OCI-LY1 (cell line): Measurements from ENCODE around the gene CUX1.
"Not testable (repeated sequence)": the region's sequence is repeated elsewhere in the genome, so short reads cannot be mapped to it uniquely, and the experiment has no call there.

Experiments
- H2AFZ ChIP-seq: fragments of 200-600 bp; sonication (generic), shearing (Covaris generic); 2 replicates; pipeline ENCODE4 v1.6.0; 2014; ENCODE audit warnings: antibody characterized with exemption, mild to moderate bottlenecking, low read length
- H3F3A ChIP-seq: fragments of 200-600 bp; sonication (generic), shearing (Covaris generic); 2 replicates; pipeline ENCODE4 v1.6.0; 2014; ENCODE audit warnings: mild to moderate bottlenecking, antibody characterized with exemption, low read length, moderate library complexity; ENCODE audit not compliant: insufficient read depth
- H3K27ac ChIP-seq: fragments of 200-600 bp; sonication (generic); 2 replicates; pipeline ENCODE4 v1.5.1; 2014; ENCODE audit warnings: low read length, mixed run types, mild to moderate bottlenecking, low read depth; ENCODE audit not compliant: poor library complexity, severe bottlenecking
- H3K27me3 ChIP-seq: fragments of 200-600 bp; sonication (generic); 2 replicates; pipeline ENCODE4 v1.6.0; 2014; ENCODE audit warnings: antibody characterized with exemption, mild to moderate bottlenecking, low read length, moderate library complexity; ENCODE audit not compliant: insufficient read depth
- H3K36me3 ChIP-seq: fragments of 200-600 bp; sonication (generic); 2 replicates; pipeline ENCODE4 v1.6.1; 2014; ENCODE audit warnings: mild to moderate bottlenecking, antibody characterized with exemption, low read length, moderate library complexity, mixed read lengths; ENCODE audit not compliant: insufficient read depth
- H3K4me1 ChIP-seq: fragments of 200-600 bp; sonication (generic); 2 replicates; pipeline ENCODE4 v1.5.1; 2014; ENCODE audit warnings: mild to moderate bottlenecking, low read length, moderate library complexity; ENCODE audit not compliant: insufficient read depth, severe bottlenecking
- H3K4me2 ChIP-seq: fragments of 200-600 bp; sonication (generic), shearing (Covaris generic); 2 replicates; pipeline ENCODE4 v1.6.1; 2014; ENCODE audit warnings: low read length
- H3K4me3 ChIP-seq: fragments of 200-600 bp; sonication (generic); 2 replicates; pipeline ENCODE4 v1.5.1; 2014; ENCODE audit warnings: low read length, low read depth, mild to moderate bottlenecking, mixed read lengths; ENCODE audit not compliant: poor library complexity, severe bottlenecking
- H3K79me2 ChIP-seq: fragments of 200-600 bp; shearing (Covaris generic); 2 replicates; pipeline ENCODE4 v1.6.1; 2016; ENCODE audit warnings: mixed run types, low read length, mixed read lengths; ENCODE audit not compliant: insufficient read depth
- H3K9ac ChIP-seq: fragments of 200-600 bp; sonication (generic), shearing (Covaris generic); 2 replicates; pipeline ENCODE4 v1.6.1; 2014; ENCODE audit warnings: mild to moderate bottlenecking, low read length, mixed read lengths
- H3K9me2 ChIP-seq: fragments of 200-600 bp; sonication (generic), shearing (Covaris generic); 2 replicates; pipeline ENCODE4 v1.6.1; 2014; ENCODE audit warnings: low read depth, mild to moderate bottlenecking, low read length, mixed read lengths
- H3K9me3 ChIP-seq: fragments of 200-600 bp; shearing (Covaris generic); 2 replicates; pipeline ENCODE4 v1.6.1; 2014; ENCODE audit warnings: low read length, mixed read lengths
- H4K20me1 ChIP-seq: fragments of 200-600 bp; sonication (generic), shearing (Covaris generic); 2 replicates; pipeline ENCODE4 v1.6.0; 2016; ENCODE audit warnings: mild to moderate bottlenecking, low read length; ENCODE audit not compliant: insufficient read depth
- CTCF ChIP-seq: fragments of 200-600 bp; sonication (generic), shearing (Covaris generic); IDR thresholded peaks from 2 replicates; pipeline ENCODE4 v1.5.1; 2017; ENCODE audit warnings: mild to moderate bottlenecking, antibody characterized with exemption, low read length, moderate library complexity, mixed read lengths
- EZH2 ChIP-seq: fragments of 200-600 bp; sonication (generic), shearing (Covaris generic); IDR thresholded peaks from 2 replicates; pipeline ENCODE4 v1.8.0; 2017; ENCODE audit warnings: borderline replicate concordance, mixed run types, mild to moderate bottlenecking, antibody characterized with exemption, low read length, moderate library complexity, mixed read lengths

The CUX1 gene

GRCh38 chr7:102140952-102141370 is 323.5 kb downstream of the CUX1 start:
- H3F3A ChIP-seq: no peaks in the 10 kb centered on the region
- H2AFZ ChIP-seq: no peak overlapping the region
- no peak overlapping the region for H3K4me3 ChIP-seq
- H3K4me1 ChIP-seq: peaks cover 16% of the 10 kb centered on the region
- no peaks in the 10 kb centered on the region for H3K79me2 ChIP-seq
- TF ChIP-seq CTCF: no peak
- no peak for TF ChIP-seq EZH2
- H3K36me3 ChIP-seq: peaks cover 73% of the 10 kb centered on the region
- H3K4me2 ChIP-seq: peak overlapping the region; percentile 2; the same call in 1 of the 2 replicates
- no peaks in the 10 kb centered on the region for H3K9me3 ChIP-seq
- H3K9ac ChIP-seq: no peak overlapping the region
- no peaks in the 10 kb centered on the region for H3K27me3 ChIP-seq
- H3K27ac ChIP-seq: peak overlapping the region; percentile 33
- H4K20me1 ChIP-seq: no peaks in the 10 kb centered on the region
- H3K9me2 ChIP-seq: no peaks in the 10 kb centered on the region

GRCh38 chr7:102142433-102142832 is 325.0 kb downstream of the CUX1 start:
- H2AFZ ChIP-seq, H4K20me1 ChIP-seq, H3K9me2 ChIP-seq, H3K27ac ChIP-seq, H3K9ac ChIP-seq, H3K4me3 ChIP-seq, H3K27me3 ChIP-seq, H3K79me2 ChIP-seq, H3K4me2 ChIP-seq, H3F3A ChIP-seq, H3K9me3 ChIP-seq: not testable (repeated sequence)
- H3K4me1 ChIP-seq: peaks cover 25% of the 10 kb centered on the region
- H3K36me3 ChIP-seq: peaks cover 76% of the 10 kb centered on the region

DNA sequence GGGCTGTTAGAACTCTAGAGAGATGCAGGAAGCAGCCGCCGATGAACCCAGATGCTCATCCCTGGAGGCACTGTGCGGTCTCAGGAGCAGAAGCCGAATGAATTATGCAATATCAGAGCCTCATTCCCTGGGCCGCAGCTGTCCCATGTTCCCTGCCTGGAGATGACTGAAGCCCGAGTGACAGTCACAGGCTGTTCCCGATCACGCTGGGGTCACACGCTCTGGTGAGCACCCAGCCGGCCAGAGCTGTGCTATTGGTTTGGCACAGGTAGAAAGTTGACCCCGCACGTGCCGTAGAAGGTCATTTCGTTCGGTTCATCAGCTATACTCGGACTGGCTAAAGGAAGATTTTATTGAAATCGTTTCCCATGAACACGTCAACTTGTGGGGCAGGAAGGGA is 328.7 kb downstream of the CUX1 start:
- no peak overlapping the region for H3K9ac ChIP-seq
- H3K27me3 ChIP-seq: no peaks in the 10 kb centered on the region
- H4K20me1 ChIP-seq: no peaks in the 10 kb centered on the region
- peaks cover 11% of the 10 kb centered on the region for H3K4me1 ChIP-seq
- H3F3A ChIP-seq: no peaks in the 10 kb centered on the region
- TF ChIP-seq EZH2: no peak
- TF ChIP-seq CTCF: no peak
- H3K27ac ChIP-seq: no peak overlapping the region
- H3K79me2 ChIP-seq: no peaks in the 10 kb centered on the region
- no peak overlapping the region for H3K4me3 ChIP-seq
- peaks cover 73% of the 10 kb centered on the region for H3K36me3 ChIP-seq
- no peak overlapping the region for H2AFZ ChIP-seq
- H3K9me3 ChIP-seq: no peaks in the 10 kb centered on the region
- no peak overlapping the region for H3K4me2 ChIP-seq
- no peaks in the 10 kb centered on the region for H3K9me2 ChIP-seq

DNA sequence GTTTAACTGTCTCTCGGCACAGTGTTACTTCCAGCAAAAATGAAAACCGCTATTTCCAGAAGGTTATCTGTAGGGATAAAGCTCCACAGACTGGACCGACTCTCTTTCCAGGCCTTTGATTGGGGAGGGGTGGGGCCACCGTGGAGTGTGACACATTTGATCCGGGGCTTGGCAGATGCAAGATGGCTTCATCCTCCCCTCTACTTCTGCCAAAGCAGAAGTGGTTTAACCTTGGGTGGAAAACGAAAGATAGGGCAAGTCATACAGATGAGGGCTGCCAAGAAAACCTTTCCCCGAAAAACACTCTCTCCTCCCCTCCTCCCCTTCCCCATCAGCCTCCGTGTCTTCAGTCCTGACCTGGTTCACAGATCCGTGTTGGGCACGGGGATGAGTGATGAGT is 329.6 kb downstream of the CUX1 start:
- Histone ChIP-seq H4K20me1 (no peaks in the 10 kb centered on the region), H3K36me3 (peaks cover 67% of the 10 kb centered on the region), H3K9ac (no peak overlapping the region), H3F3A (no peaks in the 10 kb centered on the region), H3K9me2 (no peaks in the 10 kb centered on the region), H3K79me2 (no peaks in the 10 kb centered on the region), H2AFZ (no peak overlapping the region), H3K4me2 (no peak overlapping the region), H3K27me3 (no peaks in the 10 kb centered on the region), H3K9me3 (no peaks in the 10 kb centered on the region), H3K27ac (peak overlapping the region; percentile 7), H3K4me1 (peaks cover 9% of the 10 kb centered on the region), H3K4me3 (no peak overlapping the region)
- TF ChIP-seq CTCF: no peak
- no peak for TF ChIP-seq EZH2
